Astrocyte (in vitro differentiated cells and primary cell): ENCODE measurements around the gene ELK4.

Experiments used
- CTCF ChIP-seq: IDR thresholded peaks from 2 replicates; pipeline ENCODE4 v1.5.1; 2011; ENCODE audit warnings: low read depth, mild to moderate bottlenecking, inconsistent platforms, low read length, moderate library complexity; ENCODE audit not compliant: insufficient read depth
- EZH2 ChIP-seq: IDR thresholded peaks from 2 replicates; pipeline ENCODE4 v1.6.1; 2012; ENCODE audit warnings: mild to moderate bottlenecking, low read length, inconsistent platforms; ENCODE audit not compliant: insufficient read depth

- TF ChIP-seq CTCF = no peak
- TF ChIP-seq EZH2 = no peak
Measured at GRCh38 chr1:205570796-205571537, 60.8 kb downstream of the ELK4 start.
